Inferior parietal cortex (tissue), 1 donor: ENCODE data around the gene NHSL2.

Experiments
- DNase-seq: peaks from one replicate; pipeline ENCODE4 v3.0.0-alpha.2; 2016; ENCODE audit errors: extremely low spot score

The NHSL2 gene

DNA sequence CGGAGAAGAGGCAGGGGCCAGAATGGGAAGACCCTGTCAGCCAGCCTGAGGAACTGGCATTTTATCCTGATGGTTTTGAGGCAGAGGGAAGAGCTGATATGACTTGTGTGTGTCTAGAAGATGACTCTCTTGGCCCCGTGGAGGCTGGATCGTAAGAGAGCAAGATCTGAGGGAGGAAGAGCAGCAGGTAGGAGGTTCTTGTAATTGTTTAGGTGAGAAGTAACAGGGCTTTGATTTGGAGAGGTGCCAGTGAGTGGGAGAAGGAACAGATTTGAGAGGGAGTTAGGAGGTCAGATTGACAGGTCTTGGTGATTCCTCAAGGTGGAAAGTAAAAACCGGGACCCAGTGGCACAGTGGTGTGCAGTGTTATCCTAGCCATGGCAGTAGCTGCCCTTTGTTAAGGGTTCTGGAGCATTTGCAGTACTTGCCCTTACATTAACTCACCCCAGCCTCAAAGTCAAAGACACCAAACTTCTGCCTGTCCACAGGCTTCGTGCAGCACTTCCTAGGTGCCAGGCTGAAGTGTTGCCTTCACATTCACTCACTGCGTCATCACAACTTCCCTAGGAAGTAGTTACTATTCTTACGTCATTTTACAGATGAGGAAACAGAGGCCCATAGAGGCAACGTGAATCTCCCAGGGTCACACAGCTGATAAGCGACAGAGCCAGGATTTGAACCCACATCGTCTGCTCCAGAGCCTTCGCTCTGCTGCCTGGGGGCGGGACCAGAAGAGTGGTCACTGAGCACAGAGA, 197.4 kb downstream of the NHSL2 start:
- DNase-seq: no peak

DNA sequence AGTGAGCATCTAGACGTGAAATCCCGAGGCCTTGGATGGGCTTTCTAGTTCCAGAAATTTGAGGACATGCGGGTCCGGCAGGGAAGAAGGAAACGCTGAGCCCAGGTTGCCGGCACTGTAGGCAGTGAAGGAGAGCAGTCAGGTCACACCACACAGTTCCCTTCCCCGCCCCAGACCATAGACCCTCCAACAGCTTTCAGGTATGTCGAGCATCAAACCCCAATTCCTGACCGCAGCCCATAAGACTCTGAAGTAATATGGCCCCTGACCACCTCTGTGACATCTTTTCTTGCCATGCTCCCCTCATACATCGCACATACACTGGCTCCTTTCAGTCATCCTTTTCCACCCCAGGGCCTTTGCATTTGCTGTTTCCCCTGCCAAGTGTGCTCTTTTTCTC, 198.0 kb downstream of the NHSL2 start:
- DNase-seq: no peak

- no peak for DNase-seq
Observed at GRCh38 chrX:72110051-72110875, 199.6 kb downstream of the NHSL2 start.

DNA sequence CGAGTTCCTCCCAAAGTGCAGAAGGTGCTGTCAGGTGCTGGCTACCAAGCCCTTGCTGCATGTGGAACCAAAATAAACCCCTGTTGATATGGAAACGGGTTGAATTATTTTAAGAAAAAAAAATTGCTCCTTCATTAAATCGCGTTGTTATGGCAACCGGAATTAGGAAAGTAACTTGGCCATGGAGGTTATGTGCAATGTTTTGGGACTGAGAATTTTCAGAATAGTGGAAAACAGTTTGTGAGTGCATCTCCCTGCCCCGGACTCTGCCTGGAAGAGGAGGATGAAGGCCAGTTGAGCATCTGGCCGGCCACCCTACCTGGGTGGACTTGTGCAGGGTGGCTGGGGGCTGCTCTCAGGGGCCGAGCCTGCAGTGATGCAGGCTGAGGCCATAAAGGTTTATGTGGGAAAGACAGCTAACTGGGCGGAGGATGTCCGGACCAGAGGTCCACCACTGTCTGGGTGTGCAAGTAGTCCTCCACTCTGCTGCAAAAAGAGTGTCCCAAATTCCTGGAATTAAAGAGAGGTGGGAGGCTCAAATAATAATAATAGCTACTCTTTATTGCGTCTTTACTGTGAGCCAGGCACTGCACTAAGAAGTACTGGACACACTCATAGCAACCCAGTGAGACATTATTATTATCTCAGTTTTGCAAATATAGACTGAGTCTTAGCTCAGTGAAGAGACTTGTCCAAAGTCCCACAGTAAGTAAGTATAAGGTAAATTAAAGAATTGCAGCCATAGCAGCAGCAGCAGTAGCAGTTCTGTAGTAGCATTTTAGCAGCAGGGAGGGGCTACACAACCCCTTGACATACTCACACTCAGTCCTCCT, 200.4 kb downstream of the NHSL2 start:
- no peak for DNase-seq

DNA sequence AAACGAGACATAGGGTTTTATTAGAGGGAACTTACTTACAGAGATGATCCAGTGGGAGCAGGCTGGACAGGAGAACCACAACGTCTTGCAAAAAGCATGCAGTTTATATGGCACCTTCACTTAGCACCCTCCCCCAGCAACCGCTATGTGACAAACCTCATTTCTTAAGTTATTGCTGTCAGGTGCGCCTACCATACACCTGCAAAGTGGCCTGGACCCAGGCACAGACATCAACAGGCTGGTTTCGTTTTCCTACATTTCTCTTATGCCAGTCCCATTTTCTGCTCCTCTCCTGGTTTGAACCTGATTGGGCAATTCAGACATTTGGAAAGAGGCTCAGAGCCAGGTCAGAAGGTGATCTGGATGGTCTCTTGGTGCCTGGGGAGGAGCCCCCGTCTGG, 202.8 kb downstream of the NHSL2 start:
- no peak for DNase-seq

DNA sequence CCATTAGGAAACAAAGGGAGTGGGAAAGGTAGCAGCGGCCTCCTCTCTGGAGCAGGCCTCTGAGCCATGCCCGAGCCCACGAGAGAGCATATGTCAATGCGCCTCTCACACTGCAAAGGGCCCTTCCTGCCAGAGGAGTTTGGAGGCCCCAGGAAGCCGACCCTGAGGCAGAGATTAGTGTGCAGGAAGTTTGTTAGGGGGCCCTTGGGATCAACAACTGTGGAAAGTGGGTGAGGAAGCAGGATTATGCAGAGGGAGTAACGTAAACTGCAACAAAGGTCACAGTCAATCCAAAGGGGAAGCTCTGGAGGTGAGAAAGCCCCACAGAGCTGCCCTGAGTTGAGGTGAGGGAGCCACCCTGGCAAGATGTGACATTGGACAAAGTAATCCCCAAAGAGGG, 203.7 kb downstream of the NHSL2 start:
- DNase-seq: no peak

DNA sequence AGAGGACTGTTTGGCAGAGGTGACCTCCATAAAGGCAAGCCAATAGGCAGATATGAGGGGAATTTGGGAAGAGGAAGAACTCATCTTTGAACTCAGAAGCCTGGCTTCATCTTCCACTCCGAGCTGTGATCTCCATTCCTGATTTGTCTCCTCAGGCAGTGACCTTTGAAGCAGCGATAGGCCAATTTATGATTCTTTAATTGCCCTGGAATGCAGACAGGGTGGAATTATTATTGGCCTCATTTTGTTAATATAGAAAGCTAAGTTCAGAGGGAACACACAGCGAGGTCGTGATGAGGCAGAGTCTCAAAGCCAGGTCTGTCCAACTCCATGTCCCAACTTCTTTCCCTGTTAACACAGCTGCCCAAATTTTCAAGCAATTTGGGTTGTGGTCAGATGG, 204.2 kb downstream of the NHSL2 start:
- DNase-seq: no peak

DNA sequence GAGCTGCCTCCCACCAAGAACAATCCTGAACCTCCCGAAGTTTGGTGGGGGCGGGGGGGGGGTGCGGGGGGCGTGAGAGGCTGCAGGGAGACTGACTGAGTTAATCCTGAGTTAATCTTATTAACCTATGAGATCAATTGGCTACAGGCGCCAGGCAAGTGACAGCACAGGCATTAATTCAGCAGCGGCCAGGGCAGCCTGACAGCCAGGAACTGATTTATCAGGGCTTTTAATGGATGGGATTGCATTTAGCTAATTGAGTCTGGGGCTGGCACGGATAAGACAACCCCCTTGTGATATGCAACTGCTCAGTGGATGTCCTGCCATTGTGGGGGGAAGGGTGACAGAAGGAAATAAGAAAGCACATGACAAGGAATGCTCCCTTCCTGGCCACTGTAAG, 204.7 kb downstream of the NHSL2 start:
- no peak for DNase-seq

GRCh38 chrX:72117636-72118210, 207.1 kb downstream of the NHSL2 start:
- DNase-seq: no peak

GRCh38 chrX:72120837-72121236, 210.2 kb downstream of the NHSL2 start:
- DNase-seq: no peak

DNA sequence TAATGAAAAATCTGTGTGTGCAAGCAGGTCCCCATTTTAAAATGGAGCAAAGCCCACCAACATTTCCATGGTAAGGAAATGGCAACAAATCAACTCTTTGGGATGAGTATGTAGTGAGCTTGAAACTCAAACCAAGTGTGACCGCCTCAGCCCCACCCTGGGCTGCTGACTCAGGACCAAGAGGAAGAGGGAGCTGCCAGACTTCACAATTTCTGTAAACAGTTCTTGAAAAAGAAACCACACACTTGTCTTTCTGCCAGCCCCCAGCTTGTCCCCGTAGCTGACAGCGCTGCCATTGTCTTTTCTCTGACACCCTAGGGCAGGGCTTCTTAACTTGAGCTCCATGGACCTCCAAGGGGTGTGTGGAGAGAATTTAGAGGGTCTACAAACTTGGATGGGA, 210.7 kb downstream of the NHSL2 start:
- DNase-seq: no peak

- DNase-seq: no peak
Observed at GRCh38 chrX:72122621-72123337, 212.1 kb downstream of the NHSL2 start.

GRCh38 chrX:72123471-72124185, 213.0 kb downstream of the NHSL2 start:
- no peak for DNase-seq

- no peak for DNase-seq
Observed at GRCh38 chrX:72124540-72125201, 214.0 kb downstream of the NHSL2 start.

GRCh38 chrX:72125331-72126047, 214.8 kb downstream of the NHSL2 start:
- no peak for DNase-seq

DNA sequence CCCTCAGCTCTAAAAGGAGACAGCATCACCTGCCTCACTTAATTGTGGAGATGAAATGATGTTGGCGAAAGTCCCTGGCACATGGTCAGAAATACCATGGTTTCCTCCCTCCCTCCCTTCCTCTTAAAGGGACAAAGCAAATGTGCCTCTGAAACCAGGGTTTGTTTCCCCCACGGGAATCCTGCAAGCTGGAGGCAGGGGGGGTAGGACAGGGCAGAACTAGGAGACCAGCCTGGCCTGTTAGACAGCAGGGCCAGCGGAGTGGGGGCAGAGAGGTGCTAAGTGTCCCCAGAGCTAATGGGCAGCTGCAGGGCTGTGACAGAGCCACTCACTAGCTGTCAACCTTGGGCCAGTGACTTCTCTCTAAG, 215.4 kb downstream of the NHSL2 start:
- DNase-seq: no peak

DNA sequence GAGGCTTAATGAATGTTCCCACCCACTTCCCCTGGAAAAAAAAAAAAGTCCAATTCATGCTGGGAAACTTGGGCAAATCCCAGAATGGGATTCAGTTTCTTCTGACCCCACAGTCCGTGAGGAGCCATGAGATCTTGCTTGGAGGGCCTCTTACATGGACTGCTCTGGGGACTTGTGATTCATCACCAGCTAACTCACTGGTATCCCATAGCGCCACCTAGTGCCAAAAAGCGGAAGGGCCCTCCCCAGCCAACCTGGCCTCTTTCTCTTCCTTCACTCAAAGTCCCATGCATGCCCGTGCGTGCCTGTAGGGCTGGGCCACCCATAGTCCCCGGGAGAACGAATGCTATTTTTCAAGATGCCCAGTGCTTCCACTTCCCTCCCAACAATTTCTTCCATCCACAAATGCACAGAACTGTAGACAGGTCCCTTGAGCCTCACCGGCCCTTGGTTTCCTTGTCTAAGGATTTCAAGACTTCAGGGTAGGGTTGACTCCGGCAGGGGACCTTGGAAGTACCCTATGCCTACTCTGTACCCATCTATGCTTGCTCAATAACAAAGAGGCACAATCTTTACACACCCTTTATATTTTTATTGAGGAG, 216.0 kb downstream of the NHSL2 start:
- DNase-seq: peak; percentile 75

GRCh38 chrX:72127332-72127731, 216.7 kb downstream of the NHSL2 start:
- DNase-seq: no peak

DNA sequence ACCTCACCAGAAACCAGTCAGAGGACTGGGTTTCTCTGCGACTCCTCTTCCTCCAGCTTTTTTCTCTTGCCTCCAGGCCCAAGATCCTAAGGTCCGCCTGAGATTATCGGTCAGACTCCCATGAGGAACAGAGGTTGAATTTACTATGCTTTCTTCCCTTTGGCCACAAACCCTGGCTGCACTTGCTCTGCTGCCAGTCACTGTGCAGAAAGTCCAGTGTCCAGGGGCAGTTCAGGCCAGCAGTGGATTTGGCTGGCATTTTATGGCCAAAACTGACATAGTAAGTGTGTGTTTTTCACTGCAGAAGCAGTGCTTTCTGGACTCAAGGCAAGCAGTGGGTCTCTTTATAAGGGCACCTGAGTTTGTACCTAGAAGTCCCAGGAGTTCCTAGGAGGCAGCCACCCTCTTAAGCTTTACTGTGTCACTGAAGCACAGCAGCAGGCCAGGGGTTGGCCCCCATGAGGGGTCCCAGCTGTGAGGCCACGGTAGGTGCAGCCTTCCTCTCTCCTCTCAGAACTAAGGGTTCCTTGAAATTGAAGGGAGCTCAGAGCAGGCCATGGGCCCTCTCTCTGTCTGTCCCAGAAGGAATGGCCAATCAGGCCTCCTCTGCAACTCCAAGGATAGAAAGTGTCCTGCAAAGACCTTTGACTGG, 217.7 kb downstream of the NHSL2 start:
- no peak for DNase-seq
